Fibroblast of the aortic adventitia (primary cell): ENCODE data around the gene TMPRSS6. TPM values are rescaled to one million over a fixed set of nuclear protein-coding genes. Genes with fewer than 3 reads are reported as not detected.

ENCODE experiments used
- DNase-seq: peaks from one replicate; pipeline ENCODE4 v3.0.0-alpha.2; 2010; ENCODE audit warnings: low read depth
- H3K4me3 ChIP-seq: 2 replicates; pipeline ENCODE4 v1.5.1; 2011; ENCODE audit warnings: low read depth, mild to moderate bottlenecking, control low read depth, low read length, moderate library complexity
- total RNA-seq: library from RNA; depleted of rRNA; stranded (reverse); fragments of >200 nt; gene quantifications from 2 replicates; pipeline ENCODE4 v1.2.3, GENCODE V29; 2012; ENCODE audit warnings: low replicate concordance
- TF ChIP-seq, protein P1 (sequence below): IDR thresholded peaks from 2 replicates; pipeline ENCODE4 v1.5.1; 2011; ENCODE audit warnings: mild to moderate bottlenecking, low read length, control low read depth, inconsistent platforms; ENCODE audit not compliant: insufficient read depth

TMPRSS6 gene
- total RNA-seq, 1 donor: not detected

DNA sequence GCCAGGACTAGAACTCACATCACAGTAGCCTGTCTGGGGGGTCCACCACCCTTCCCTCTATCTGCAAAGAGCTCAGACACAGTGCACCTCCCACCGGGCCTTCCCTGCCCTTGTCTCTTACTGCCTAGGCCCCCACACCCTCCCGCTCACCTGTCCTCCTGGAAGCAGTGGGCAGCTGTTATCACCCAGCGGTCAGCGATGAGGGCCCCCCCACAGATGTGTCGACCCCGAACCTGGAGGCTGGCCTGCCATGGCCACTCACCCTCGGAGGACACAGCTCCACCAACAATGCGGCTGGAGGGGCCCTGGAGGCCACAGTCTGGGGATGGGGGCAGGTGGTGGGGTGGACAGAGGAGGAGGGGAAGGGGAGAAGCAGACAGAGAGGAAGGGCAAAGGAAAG is 39.2 kb downstream of the TMPRSS6 start:
- TF ChIP-seq, protein P1, sequence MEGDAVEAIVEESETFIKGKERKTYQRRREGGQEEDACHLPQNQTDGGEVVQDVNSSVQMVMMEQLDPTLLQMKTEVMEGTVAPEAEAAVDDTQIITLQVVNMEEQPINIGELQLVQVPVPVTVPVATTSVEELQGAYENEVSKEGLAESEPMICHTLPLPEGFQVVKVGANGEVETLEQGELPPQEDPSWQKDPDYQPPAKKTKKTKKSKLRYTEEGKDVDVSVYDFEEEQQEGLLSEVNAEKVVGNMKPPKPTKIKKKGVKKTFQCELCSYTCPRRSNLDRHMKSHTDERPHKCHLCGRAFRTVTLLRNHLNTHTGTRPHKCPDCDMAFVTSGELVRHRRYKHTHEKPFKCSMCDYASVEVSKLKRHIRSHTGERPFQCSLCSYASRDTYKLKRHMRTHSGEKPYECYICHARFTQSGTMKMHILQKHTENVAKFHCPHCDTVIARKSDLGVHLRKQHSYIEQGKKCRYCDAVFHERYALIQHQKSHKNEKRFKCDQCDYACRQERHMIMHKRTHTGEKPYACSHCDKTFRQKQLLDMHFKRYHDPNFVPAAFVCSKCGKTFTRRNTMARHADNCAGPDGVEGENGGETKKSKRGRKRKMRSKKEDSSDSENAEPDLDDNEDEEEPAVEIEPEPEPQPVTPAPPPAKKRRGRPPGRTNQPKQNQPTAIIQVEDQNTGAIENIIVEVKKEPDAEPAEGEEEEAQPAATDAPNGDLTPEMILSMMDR: no peak
- H3K4me3 ChIP-seq: no peak overlapping the region
- no peak for DNase-seq

- no peak for DNase-seq
- TF ChIP-seq, protein P1: no peak
- no peak overlapping the region for H3K4me3 ChIP-seq
Measured at GRCh38 chr22:37069719-37070118, 39.8 kb downstream of the TMPRSS6 start.

DNA sequence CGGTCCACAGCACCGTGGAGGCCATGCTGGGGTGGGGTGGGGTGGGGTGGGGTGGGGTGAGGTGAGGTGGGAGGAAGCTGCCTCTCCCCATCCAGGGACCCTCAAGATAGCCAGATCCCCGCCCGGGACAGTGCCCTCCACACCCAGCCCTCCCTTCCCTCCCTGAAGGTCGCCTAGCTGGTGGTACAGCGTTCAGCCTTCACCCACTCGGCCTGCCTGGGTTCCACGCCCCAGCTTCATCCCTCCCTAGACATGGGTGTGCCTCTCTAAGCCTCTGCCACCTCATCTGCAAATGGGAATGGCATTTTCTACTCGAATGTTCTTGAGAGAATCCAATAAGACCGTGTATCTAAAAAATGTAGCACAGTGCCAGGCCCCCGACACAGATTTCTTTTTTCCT is 40.2 kb downstream of the TMPRSS6 start:
- TF ChIP-seq, protein P1: no peak
- no peak for DNase-seq
- no peak overlapping the region for H3K4me3 ChIP-seq

GRCh38 chr22:37068859-37069258 is 40.7 kb downstream of the TMPRSS6 start:
- H3K4me3 ChIP-seq: no peak overlapping the region
- TF ChIP-seq, protein P1: no peak
- no peak for DNase-seq

DNA sequence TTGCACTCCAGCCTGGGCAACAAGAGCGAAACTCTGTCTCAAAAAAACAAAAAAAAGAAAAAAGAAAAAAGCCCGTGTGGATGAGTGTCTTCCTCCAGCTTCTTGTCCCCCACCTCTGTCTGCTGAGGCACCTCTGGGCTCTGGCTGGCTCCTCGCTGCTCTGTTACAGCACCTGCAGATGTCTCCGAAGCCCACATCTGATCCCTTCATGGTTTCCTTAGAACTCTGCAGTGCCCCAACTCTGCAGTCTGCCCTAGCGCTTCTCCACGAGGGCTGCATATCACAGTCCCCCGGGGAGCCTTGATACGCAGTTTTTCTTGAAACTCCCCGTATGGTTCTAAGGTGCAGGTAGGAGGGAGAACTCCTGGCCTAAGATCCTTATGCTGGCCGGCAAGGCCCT is 42.1 kb downstream of the TMPRSS6 start:
- no peak for DNase-seq
- TF ChIP-seq, protein P1: no peak
- H3K4me3 ChIP-seq: no peak overlapping the region

DNA sequence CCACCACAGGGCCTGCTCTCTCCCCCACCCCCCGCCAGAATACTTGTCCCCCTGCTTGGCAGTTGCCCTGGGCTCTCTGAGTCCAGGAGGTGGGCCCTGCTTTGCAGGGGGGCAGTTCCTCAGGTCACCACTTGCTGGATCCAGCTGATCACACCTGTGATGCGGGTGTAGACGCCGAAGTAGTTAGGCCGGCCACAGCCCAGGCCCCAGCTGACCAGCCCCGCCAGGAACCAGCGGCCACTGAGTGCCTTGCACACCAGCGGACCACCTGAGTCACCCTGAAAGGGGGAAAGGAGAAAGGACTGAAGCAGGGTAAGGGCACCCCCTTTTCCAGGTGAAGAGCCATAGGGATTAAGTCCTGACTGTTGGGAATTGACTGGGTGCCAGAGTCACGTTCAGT is 43.6 kb downstream of the TMPRSS6 start:
- TF ChIP-seq, protein P1: no peak
- DNase-seq: no peak
- no peak overlapping the region for H3K4me3 ChIP-seq

DNA sequence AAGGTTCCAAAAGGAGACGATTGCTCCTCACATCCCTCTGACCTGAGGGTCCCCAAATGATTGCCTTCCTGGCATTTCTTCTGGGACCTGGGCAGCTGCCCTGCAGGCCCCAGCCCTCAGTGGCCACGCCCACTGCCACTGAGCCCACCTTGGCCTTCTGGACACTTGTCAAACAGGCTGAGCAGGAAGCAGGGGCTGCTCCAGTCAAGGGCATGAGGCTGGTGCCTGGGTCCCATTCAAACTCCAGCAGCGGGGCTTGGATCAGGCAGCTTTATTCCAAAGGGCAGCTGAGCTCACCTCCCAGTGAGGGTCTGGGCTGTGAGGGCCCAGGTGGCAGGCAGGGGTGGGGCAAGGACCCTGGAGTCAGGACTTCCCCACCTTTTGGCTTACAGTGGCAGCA is 44.3 kb downstream of the TMPRSS6 start:
- DNase-seq: no peak
- TF ChIP-seq, protein P1: no peak
- H3K4me3 ChIP-seq: no peak overlapping the region
